Parathyroid adenoma (tissue), 2 donors: ENCODE results near the gene ABCC1.

Source experiments
- H2AFZ ChIP-seq: fragments of 300-600 bp; sonication (generic); one replicate; pipeline ENCODE4 v1.7.0; 2017; ENCODE audit warnings: antibody characterized with exemption, mild to moderate bottlenecking
- H3K27ac ChIP-seq: fragments of 300-600 bp; sonication (generic); one replicate; pipeline ENCODE4 v1.7.0; 2017
- H3K27me3 ChIP-seq: fragments of 300-600 bp; sonication (generic); one replicate; pipeline ENCODE4 v1.7.0; 2017; ENCODE audit warnings: low read length; ENCODE audit not compliant: control insufficient read depth, insufficient read depth
- H3K36me3 ChIP-seq: fragments of 300-600 bp; sonication (generic); one replicate; pipeline ENCODE4 v1.7.0; 2017; ENCODE audit warnings: low read length; ENCODE audit not compliant: control insufficient read depth, insufficient read depth
- H3K4me1 ChIP-seq: fragments of 300-600 bp; sonication (generic); one replicate; pipeline ENCODE4 v1.7.0; 2017; ENCODE audit warnings: control low read depth
- H3K4me2 ChIP-seq: fragments of 300-600 bp; sonication (generic); one replicate; pipeline ENCODE4 v1.7.0; 2017; ENCODE audit warnings: low read length
- H3K4me3 ChIP-seq: fragments of 300-600 bp; sonication (generic); one replicate; pipeline ENCODE4 v1.7.0; 2017; ENCODE audit warnings: low read depth, low read length
- H3K79me2 ChIP-seq: fragments of 300-600 bp; sonication (generic); one replicate; pipeline ENCODE4 v1.7.0; 2017; ENCODE audit warnings: control low read depth
- H3K9ac ChIP-seq: fragments of 300-600 bp; sonication (generic); one replicate; pipeline ENCODE4 v1.7.0; 2017; ENCODE audit warnings: mild to moderate bottlenecking
- H3K9me3 ChIP-seq: fragments of 300-600 bp; sonication (generic); one replicate; pipeline ENCODE4 v1.7.0; 2017; ENCODE audit warnings: low read length; ENCODE audit not compliant: control insufficient read depth
- CTCF ChIP-seq: fragments of 300-600 bp; sonication (generic); IDR thresholded peaks from one replicate; pipeline ENCODE4 v1.7.0; 2017; ENCODE audit warnings: antibody characterized with exemption, mild to moderate bottlenecking
- donor health status: primary hyperparathyroidism.

The ABCC1 gene

GRCh38 chr16:16183562-16183961 is 234.1 kb downstream of the ABCC1 start:
- Histone ChIP-seq H3K36me3 (no peaks in the 10 kb centered on the region), H3K27ac (no peak overlapping the region), H3K4me1 (no peaks in the 10 kb centered on the region), H3K9ac (no peak overlapping the region), H3K79me2 (peaks cover 2% of the 10 kb centered on the region), H3K4me2 (no peak overlapping the region), H3K9me3 (no peaks in the 10 kb centered on the region), H2AFZ (no peak overlapping the region), H3K4me3 (no peak overlapping the region), H3K27me3 (no peaks in the 10 kb centered on the region)
- TF ChIP-seq CTCF, result no peak

- Histone ChIP-seq H3K4me1 (no peaks in the 10 kb centered on the region), H3K27me3 (no peaks in the 10 kb centered on the region)
Measured at GRCh38 chr16:16184594-16184993, 235.2 kb downstream of the ABCC1 start.

GRCh38 chr16:16185095-16185494 is 235.7 kb downstream of the ABCC1 start:
- no peak overlapping the region for H2AFZ ChIP-seq
- no peak overlapping the region for H3K4me2 ChIP-seq
- H3K27ac ChIP-seq, result no peak overlapping the region
- no peak for TF ChIP-seq CTCF
- H3K4me3 ChIP-seq, result no peak overlapping the region
- H3K4me1 ChIP-seq, result no peaks in the 10 kb centered on the region
- no peak overlapping the region for H3K9ac ChIP-seq
- H3K27me3 ChIP-seq, result no peaks in the 10 kb centered on the region
- H3K79me2 ChIP-seq, result peaks cover 2% of the 10 kb centered on the region
- H3K9me3 ChIP-seq, result no peaks in the 10 kb centered on the region
- H3K36me3 ChIP-seq, result no peaks in the 10 kb centered on the region

More at GRCh38 chr16:16184594-16184993, 235.2 kb downstream of the ABCC1 start:
- no peak overlapping the region for H2AFZ ChIP-seq
- no peaks in the 10 kb centered on the region for H3K36me3 ChIP-seq
- H3K9ac ChIP-seq, result no peak overlapping the region
- H3K79me2 ChIP-seq, result peaks cover 2% of the 10 kb centered on the region
- H3K9me3 ChIP-seq, result no peaks in the 10 kb centered on the region
- H3K4me2 ChIP-seq, result no peak overlapping the region
- H3K4me3 ChIP-seq, result no peak overlapping the region
- no peak overlapping the region for H3K27ac ChIP-seq
- no peak for TF ChIP-seq CTCF

GRCh38 chr16:16186820-16187219 is 237.4 kb downstream of the ABCC1 start:
- H3K4me3 ChIP-seq, result no peak overlapping the region
- no peak for TF ChIP-seq CTCF
- H3K9ac ChIP-seq, result no peak overlapping the region
- H2AFZ ChIP-seq, result no peak overlapping the region
- no peaks in the 10 kb centered on the region for H3K9me3 ChIP-seq
- H3K27ac ChIP-seq, result no peak overlapping the region
- peaks cover 2% of the 10 kb centered on the region for H3K79me2 ChIP-seq
- H3K4me1 ChIP-seq, result no peaks in the 10 kb centered on the region
- H3K4me2 ChIP-seq, result no peak overlapping the region
- H3K27me3 ChIP-seq, result no peaks in the 10 kb centered on the region
- H3K36me3 ChIP-seq, result no peaks in the 10 kb centered on the region

- Histone ChIP-seq H3K27ac (no peak overlapping the region), H3K9me3 (no peaks in the 10 kb centered on the region), H3K4me2 (no peak overlapping the region), H3K9ac (no peak overlapping the region), H3K79me2 (peaks cover 2% of the 10 kb centered on the region), H3K36me3 (no peaks in the 10 kb centered on the region), H3K4me1 (no peaks in the 10 kb centered on the region), H2AFZ (no peak overlapping the region), H3K27me3 (no peaks in the 10 kb centered on the region), H3K4me3 (no peak overlapping the region)
- TF ChIP-seq CTCF, result no peak
Measured at GRCh38 chr16:16188827-16189226, 239.4 kb downstream of the ABCC1 start.
